SK-N-SH (cell line): ENCODE results near the gene ZNF648.

Source experiments
- CTCF ChIP-seq: fragments of 200-600 bp; sonication (generic); IDR thresholded peaks from 2 replicates; pipeline ENCODE4 v1.6.1; 2017; ENCODE audit warnings: antibody characterized with exemption, mild to moderate bottlenecking, moderate library complexity
- EZH2phosphoT487 ChIP-seq: fragments of 200-600 bp; sonication (generic); IDR thresholded peaks from 2 replicates; pipeline ENCODE4 v1.6.1; 2017; ENCODE audit warnings: low read depth, mixed run types, mild to moderate bottlenecking, antibody characterized with exemption, moderate library complexity, borderline replicate concordance
- GATA2 ChIP-seq: sonication (generic); formaldehyde crosslinking; IDR thresholded peaks from 2 replicates; pipeline ENCODE4 v1.5.0; 2020; ENCODE audit warnings: mild to moderate bottlenecking, missing genetic modification reagents
- JUND ChIP-seq: IDR thresholded peaks from 2 replicates; pipeline ENCODE4 v1.4.0; 2012
- RAD21 ChIP-seq: IDR thresholded peaks from 2 replicates; pipeline ENCODE4 v1.6.1; 2012; ENCODE audit warnings: mild to moderate bottlenecking, low read length
- SIN3A ChIP-seq: IDR thresholded peaks from 2 replicates; pipeline ENCODE4 v1.6.1; 2012; ENCODE audit warnings: low read depth, mild to moderate bottlenecking, low read length, moderate library complexity, borderline replicate concordance
- TF ChIP-seq, protein P1 (sequence below): IDR thresholded peaks from 2 replicates; pipeline ENCODE4 v1.4.0; 2012; ENCODE audit warnings: low read depth, borderline replicate concordance

DNA sequence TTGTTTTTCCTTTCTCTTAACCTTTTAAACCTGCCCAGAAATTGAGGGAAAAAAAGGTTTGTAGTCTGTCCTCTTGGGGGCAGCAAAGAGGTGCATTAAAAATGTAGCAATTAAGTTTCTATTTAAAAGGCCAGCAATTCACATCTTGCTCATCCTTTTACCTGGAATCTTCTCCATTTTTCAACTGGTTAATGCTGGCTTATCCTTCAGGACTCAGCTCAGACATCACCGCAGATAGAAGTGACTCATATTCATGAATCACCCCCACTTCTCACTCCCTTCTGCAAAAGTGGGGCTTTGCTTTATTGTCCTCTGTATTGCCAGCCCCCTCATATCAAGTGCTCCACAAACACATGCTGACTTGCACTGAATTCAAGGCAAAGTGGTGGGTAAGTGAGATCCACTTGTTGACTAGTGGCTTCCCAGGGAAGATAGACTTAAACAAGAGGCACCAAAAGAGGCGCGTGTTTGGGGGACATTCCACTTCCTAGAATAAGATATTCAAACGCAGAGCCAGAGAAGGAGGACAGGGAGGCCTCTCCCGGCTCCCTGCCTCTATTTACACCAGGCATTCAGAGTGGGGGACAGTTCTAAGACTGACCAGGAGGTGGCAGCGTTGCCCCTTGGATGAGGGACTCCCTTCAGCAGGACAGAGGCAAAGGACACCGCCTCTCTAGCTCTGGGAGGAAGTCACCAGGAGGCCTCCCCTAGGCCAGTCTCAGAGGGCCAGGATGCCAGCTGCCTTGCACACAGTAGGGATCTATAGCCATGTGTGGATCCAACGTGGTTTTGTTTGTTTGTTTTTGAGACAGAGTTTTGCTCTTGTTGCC lies 23.2 kb upstream of the ZNF648 start:
- TF ChIP-seq GATA2 (CRISPR knock-in tag) (no peak), RAD21 (peak; percentile 84), JUND (no peak), CTCF (peak; percentile 56), EZH2phosphoT487 (no peak), SIN3A (no peak)
- TF ChIP-seq, protein P1, sequence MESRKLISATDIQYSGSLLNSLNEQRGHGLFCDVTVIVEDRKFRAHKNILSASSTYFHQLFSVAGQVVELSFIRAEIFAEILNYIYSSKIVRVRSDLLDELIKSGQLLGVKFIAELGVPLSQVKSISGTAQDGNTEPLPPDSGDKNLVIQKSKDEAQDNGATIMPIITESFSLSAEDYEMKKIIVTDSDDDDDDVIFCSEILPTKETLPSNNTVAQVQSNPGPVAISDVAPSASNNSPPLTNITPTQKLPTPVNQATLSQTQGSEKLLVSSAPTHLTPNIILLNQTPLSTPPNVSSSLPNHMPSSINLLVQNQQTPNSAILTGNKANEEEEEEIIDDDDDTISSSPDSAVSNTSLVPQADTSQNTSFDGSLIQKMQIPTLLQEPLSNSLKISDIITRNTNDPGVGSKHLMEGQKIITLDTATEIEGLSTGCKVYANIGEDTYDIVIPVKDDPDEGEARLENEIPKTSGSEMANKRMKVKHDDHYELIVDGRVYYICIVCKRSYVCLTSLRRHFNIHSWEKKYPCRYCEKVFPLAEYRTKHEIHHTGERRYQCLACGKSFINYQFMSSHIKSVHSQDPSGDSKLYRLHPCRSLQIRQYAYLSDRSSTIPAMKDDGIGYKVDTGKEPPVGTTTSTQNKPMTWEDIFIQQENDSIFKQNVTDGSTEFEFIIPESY = no peak
